ENCODE measurements around the gene DAO. TPM values are rescaled to one million over a fixed set of nuclear protein-coding genes. Genes with fewer than 3 reads are reported as not detected.
"Not testable (repeated sequence)": the region's sequence is repeated elsewhere in the genome, so short reads cannot be mapped to it uniquely, and the experiment has no call there.

DAO gene
- total and polyA plus RNA-seq, 4 donors, result 0.24 to 1.4 (median 0.40) TPM; not detected in 1

DNA sequence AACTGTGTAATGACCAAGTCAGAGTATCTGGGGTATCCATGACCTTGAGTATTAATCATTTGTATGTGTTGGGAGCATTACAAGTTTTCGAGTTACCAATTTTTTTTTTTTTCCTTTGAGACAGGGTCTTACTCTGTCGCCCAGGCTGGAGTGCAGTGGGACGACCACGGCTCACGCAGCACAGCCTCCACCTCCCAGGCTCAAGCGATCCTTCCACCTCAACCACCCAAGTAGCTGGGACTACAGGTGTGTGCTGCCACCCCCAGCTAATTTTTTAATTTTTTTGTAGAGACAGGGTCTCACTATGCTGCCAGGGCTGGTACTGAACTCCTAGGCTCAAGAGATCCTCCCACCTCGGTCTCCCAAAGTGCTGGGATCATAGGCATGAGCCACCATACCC, 42.2 kb upstream of the DAO start:
- Histone ChIP-seq H3K9me3 (ENCODE audit: control insufficient read depth, insufficient read depth, low read length) (no peaks in the 10 kb centered on the region), H3K4me3 (ENCODE audit: low read depth, low read length) (no peak overlapping the region), H3K4me1 (ENCODE audit: control insufficient read depth, insufficient read depth, low read length) (peaks cover 59% of the 10 kb centered on the region), H3K27ac (ENCODE audit: low read depth, low read length) (peak overlapping the region; percentile 87), H3K27me3 (ENCODE audit: control insufficient read depth, insufficient read depth, low read length) (no peaks in the 10 kb centered on the region), H3K36me3 (ENCODE audit: control insufficient read depth, insufficient read depth, low read length) (peaks cover 25% of the 10 kb centered on the region)
- DNase-seq (ENCODE audit: low read depth in 4 of 6, low spot score in 6 of 6), result no peak
- WGBS (ENCODE audit: insufficient coverage), result 100% methylated on average over 6 of the region's 7 CpGs

- WGBS (ENCODE audit: insufficient coverage), result 54% methylated on average over 11 of the region's 14 CpGs
- Histone ChIP-seq H3K36me3 (ENCODE audit: control insufficient read depth, insufficient read depth, low read length) (peaks cover 24% of the 10 kb centered on the region), H3K27me3 (ENCODE audit: control insufficient read depth, insufficient read depth, low read length) (no peaks in the 10 kb centered on the region), H3K4me1 (ENCODE audit: control insufficient read depth, insufficient read depth, low read length) (peaks cover 56% of the 10 kb centered on the region), H3K27ac (ENCODE audit: low read depth, low read length) (peak overlapping the region; percentile 87), H3K4me3 (ENCODE audit: low read depth, low read length) (no peak overlapping the region), H3K9me3 (ENCODE audit: control insufficient read depth, insufficient read depth, low read length) (no peaks in the 10 kb centered on the region)
- peak in 1 of 6 donors; percentile 64 for DNase-seq (ENCODE audit: low read depth in 4 of 6, low spot score in 6 of 6)
Measured at GRCh38 chr12:108838194-108839017, 41.5 kb upstream of the DAO start.

- no peak overlapping the region for H3K4me3 ChIP-seq (ENCODE audit: low read depth, low read length)
- peaks cover 49% of the 10 kb centered on the region for H3K4me1 ChIP-seq (ENCODE audit: control insufficient read depth, insufficient read depth, low read length)
- no peaks in the 10 kb centered on the region for H3K27me3 ChIP-seq (ENCODE audit: control insufficient read depth, insufficient read depth, low read length)
- DNase-seq (ENCODE audit: low read depth in 4 of 6, low spot score in 6 of 6), result peak in 1 of 6 donors; percentile 21
- peaks cover 21% of the 10 kb centered on the region for H3K36me3 ChIP-seq (ENCODE audit: control insufficient read depth, insufficient read depth, low read length)
- WGBS (ENCODE audit: insufficient coverage), result 65% methylated on average over 6 of the region's 6 CpGs
- no peaks in the 10 kb centered on the region for H3K9me3 ChIP-seq (ENCODE audit: control insufficient read depth, insufficient read depth, low read length)
- peak overlapping the region; percentile 87 for H3K27ac ChIP-seq (ENCODE audit: low read depth, low read length)
Measured at GRCh38 chr12:108839018-108839889, 40.6 kb upstream of the DAO start.

GRCh38 chr12:108839890-108840230, 40.0 kb upstream of the DAO start:
- no peak for DNase-seq (ENCODE audit: low read depth in 4 of 6, low spot score in 6 of 6)
- H3K36me3 ChIP-seq (ENCODE audit: control insufficient read depth, insufficient read depth, low read length), result peaks cover 21% of the 10 kb centered on the region
- no peaks in the 10 kb centered on the region for H3K9me3 ChIP-seq (ENCODE audit: control insufficient read depth, insufficient read depth, low read length)
- H3K4me1 ChIP-seq (ENCODE audit: control insufficient read depth, insufficient read depth, low read length), result peaks cover 46% of the 10 kb centered on the region
- H3K27ac ChIP-seq (ENCODE audit: low read depth, low read length), result peak overlapping the region; percentile 87
- 86% methylated on average over 7 of the region's 10 CpGs for WGBS (ENCODE audit: insufficient coverage)
- no peak overlapping the region for H3K4me3 ChIP-seq (ENCODE audit: low read depth, low read length)
- no peaks in the 10 kb centered on the region for H3K27me3 ChIP-seq (ENCODE audit: control insufficient read depth, insufficient read depth, low read length)

DNA sequence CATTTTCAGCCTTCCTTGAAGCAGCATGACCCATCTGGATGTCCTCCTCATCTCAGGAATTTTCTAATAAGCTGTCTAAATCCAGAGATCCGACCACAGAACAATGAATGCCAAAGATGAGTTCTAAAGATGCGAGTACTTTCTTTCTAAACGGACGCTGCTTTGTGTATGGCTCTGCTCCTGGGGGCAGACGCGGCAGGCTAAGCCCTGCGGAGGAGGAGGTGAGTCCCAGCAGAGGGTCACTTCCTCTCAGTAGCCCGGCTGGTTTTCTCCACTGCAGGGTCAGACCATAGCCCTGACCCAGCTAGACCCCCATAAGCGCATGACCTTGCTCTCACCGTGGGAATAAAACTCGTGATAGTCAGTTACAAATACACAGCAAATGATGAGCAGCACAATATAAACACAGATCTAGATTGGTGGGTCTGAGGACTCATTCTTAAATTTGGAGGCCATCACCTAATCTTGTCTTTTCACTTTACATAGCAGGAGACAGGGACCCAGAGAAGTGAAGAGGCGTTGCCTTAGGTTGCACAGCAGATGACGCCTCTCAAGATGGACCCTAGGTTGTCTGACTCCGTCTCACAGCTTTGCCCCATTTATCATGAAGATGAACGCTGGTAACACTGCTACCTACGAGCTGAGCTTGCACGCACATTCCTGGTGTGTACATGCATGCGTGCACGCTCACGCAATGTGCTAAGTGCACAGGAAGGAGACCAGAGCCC, 39.1 kb upstream of the DAO start:
- peaks cover 22% of the 10 kb centered on the region for H3K36me3 ChIP-seq (ENCODE audit: control insufficient read depth, insufficient read depth, low read length)
- peak overlapping the region; percentile 51 for H3K27ac ChIP-seq (ENCODE audit: low read depth, low read length)
- no peak for DNase-seq (ENCODE audit: low read depth in 4 of 6, low spot score in 6 of 6)
- WGBS (ENCODE audit: insufficient coverage), result 60% methylated on average over 13 of the region's 20 CpGs
- no peaks in the 10 kb centered on the region for H3K27me3 ChIP-seq (ENCODE audit: control insufficient read depth, insufficient read depth, low read length)
- no peak overlapping the region for H3K4me3 ChIP-seq (ENCODE audit: low read depth, low read length)
- peaks cover 45% of the 10 kb centered on the region for H3K4me1 ChIP-seq (ENCODE audit: control insufficient read depth, insufficient read depth, low read length)
- no peaks in the 10 kb centered on the region for H3K9me3 ChIP-seq (ENCODE audit: control insufficient read depth, insufficient read depth, low read length)

DNA sequence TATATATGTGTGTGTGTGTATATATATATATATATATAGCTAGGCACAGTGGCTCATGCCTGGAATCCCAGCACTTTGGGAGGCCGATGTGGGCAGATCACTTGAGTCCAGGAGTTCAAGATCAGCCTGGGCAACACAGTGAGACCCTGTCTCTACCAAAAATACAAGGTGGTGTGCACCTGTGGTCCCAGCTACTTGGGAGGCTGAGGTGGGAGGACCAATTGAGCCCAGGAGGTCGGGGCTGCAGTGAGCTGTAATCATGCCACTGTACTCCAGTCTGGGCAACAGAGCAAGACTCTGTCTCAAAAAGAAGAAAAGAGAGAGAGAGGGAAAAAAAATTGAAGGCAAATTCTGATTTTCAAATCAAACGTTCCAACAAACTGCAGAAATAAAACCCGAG, 38.1 kb upstream of the DAO start:
- not testable (repeated sequence) for H3K4me3 ChIP-seq (ENCODE audit: low read depth, low read length); H3K27ac ChIP-seq (ENCODE audit: low read depth, low read length); H3K27me3 ChIP-seq (ENCODE audit: control insufficient read depth, insufficient read depth, low read length); DNase-seq (ENCODE audit: low read depth in 4 of 6, low spot score in 6 of 6); H3K9me3 ChIP-seq (ENCODE audit: control insufficient read depth, insufficient read depth, low read length)
- 92% methylated on average over 2 of the region's 4 CpGs for WGBS (ENCODE audit: insufficient coverage)
- H3K4me1 ChIP-seq (ENCODE audit: control insufficient read depth, insufficient read depth, low read length), result peaks cover 53% of the 10 kb centered on the region
- H3K36me3 ChIP-seq (ENCODE audit: control insufficient read depth, insufficient read depth, low read length), result peaks cover 25% of the 10 kb centered on the region

DNA sequence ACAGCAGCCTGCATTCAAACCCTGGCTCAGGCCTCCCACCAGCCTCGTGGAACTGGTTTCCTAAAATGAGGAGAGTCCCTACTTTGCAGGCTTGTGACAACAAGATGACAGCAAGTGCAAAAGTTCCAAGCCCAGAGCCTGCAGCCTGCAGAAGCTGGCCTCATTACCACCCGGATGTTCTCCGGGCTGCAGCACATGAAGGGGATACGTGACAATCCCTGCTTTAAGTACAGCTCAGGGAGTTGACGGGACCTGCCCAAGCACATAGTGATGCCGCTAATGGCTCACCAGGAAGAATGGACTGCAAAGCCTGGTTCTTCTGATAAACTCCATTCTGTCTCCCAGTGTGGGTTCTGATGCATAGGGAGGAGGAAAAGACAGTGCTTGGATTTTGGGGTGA, 37.5 kb upstream of the DAO start:
- no peak for DNase-seq (ENCODE audit: low read depth in 4 of 6, low spot score in 6 of 6)
- peaks cover 28% of the 10 kb centered on the region for H3K36me3 ChIP-seq (ENCODE audit: control insufficient read depth, insufficient read depth, low read length)
- no peaks in the 10 kb centered on the region for H3K9me3 ChIP-seq (ENCODE audit: control insufficient read depth, insufficient read depth, low read length)
- no peaks in the 10 kb centered on the region for H3K27me3 ChIP-seq (ENCODE audit: control insufficient read depth, insufficient read depth, low read length)
- no peak overlapping the region for H3K27ac ChIP-seq (ENCODE audit: low read depth, low read length)
- WGBS (ENCODE audit: insufficient coverage), result 83% methylated on average over 6 of the region's 6 CpGs
- H3K4me1 ChIP-seq (ENCODE audit: control insufficient read depth, insufficient read depth, low read length), result peaks cover 56% of the 10 kb centered on the region
- no peak overlapping the region for H3K4me3 ChIP-seq (ENCODE audit: low read depth, low read length)

GRCh38 chr12:108843187-108843586, 36.7 kb upstream of the DAO start:
- WGBS (ENCODE audit: insufficient coverage), result 97% methylated on average over 5 of the region's 6 CpGs
- Histone ChIP-seq H3K27ac (ENCODE audit: low read depth, low read length) (no peak overlapping the region), H3K9me3 (ENCODE audit: control insufficient read depth, insufficient read depth, low read length) (no peaks in the 10 kb centered on the region), H3K27me3 (ENCODE audit: control insufficient read depth, insufficient read depth, low read length) (no peaks in the 10 kb centered on the region), H3K4me1 (ENCODE audit: control insufficient read depth, insufficient read depth, low read length) (peaks cover 56% of the 10 kb centered on the region), H3K4me3 (ENCODE audit: low read depth, low read length) (no peak overlapping the region), H3K36me3 (ENCODE audit: control insufficient read depth, insufficient read depth, low read length) (peaks cover 37% of the 10 kb centered on the region)
- no peak for DNase-seq (ENCODE audit: low read depth in 4 of 6, low spot score in 6 of 6)

DNA sequence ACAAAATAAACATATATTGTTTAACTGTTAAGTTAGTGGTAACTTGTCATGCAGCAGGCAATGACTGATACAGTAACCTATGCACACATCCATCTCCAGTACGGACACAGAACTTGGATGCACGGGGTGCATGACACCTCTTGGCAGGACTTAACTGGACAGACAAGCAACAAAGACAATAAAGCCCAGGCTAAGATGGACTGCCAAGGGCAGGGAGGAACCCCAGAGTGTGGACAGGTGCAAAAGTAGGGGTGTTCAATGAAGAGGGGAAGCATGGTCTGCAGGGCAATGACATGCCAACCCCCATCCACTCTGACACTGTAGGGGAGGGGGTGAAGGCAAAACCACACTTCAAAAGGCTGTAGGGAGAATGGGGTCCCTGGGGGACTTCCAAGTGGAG, 34.2 kb upstream of the DAO start:
- WGBS (ENCODE audit: insufficient coverage), result 100% methylated on average over 2 of the region's 2 CpGs

More for the DNA sequence above, 34.2 kb upstream of the DAO start:
- H3K27ac ChIP-seq (ENCODE audit: low read depth, low read length), result peak overlapping the region; percentile 6
- no peak for DNase-seq (ENCODE audit: low read depth in 4 of 6, low spot score in 6 of 6)
- peaks cover 46% of the 10 kb centered on the region for H3K4me1 ChIP-seq (ENCODE audit: control insufficient read depth, insufficient read depth, low read length)
- H3K9me3 ChIP-seq (ENCODE audit: control insufficient read depth, insufficient read depth, low read length), result no peaks in the 10 kb centered on the region
- no peak overlapping the region for H3K4me3 ChIP-seq (ENCODE audit: low read depth, low read length)
- no peaks in the 10 kb centered on the region for H3K27me3 ChIP-seq (ENCODE audit: control insufficient read depth, insufficient read depth, low read length)
- H3K36me3 ChIP-seq (ENCODE audit: control insufficient read depth, insufficient read depth, low read length), result peaks cover 40% of the 10 kb centered on the region

Measured in spinal cord (tissue), 10 donors.